Measurements from ENCODE around the gene TMC5. TPM values are rescaled to one million over a fixed set of nuclear protein-coding genes. Genes with fewer than 3 reads are reported as not detected.

Gene TMC5
- total and polyA plus RNA-seq, 2 of the 13 experiments (the other 11 are each of a cell fraction or from before 2014, with no cell fraction given): 0.09 to 0.41 TPM

- TF ChIP-seq AKNA (CRISPR knock-in tag; IDR thresholded peaks at IDR 0.05; ENCODE audit: borderline replicate concordance) (0 out of 2 replicates have a peak, but pooled peaks have one; percentile 18), THRA (CRISPR knock-in tag; IDR thresholded peaks at IDR 0.05; ENCODE audit: borderline replicate concordance) (peak; percentile 55; the same call in 1 of the 2 replicates), ARID5B (CRISPR knock-in tag; IDR thresholded peaks at IDR 0.05) (peak; percentile 48)
Measured at GRCh38 chr16:19543278-19543996, 125.8 kb downstream of the TMC5 start (continued).
